B cell (primary cell): ENCODE data around the gene SEMA3F. TPM values are rescaled to one million over a fixed set of nuclear protein-coding genes. Genes with fewer than 3 reads are reported as not detected.

Source experiments
- ATAC-seq: fragments of 200-7000 bp; cut with Tn5 transposase; one replicate; pipeline ENCODE4 v1.10.0; 2021; ENCODE audit warnings: low read depth, mild to moderate bottlenecking, moderate number of reproducible peaks, moderate library complexity
- CTCF ChIA-PET: fragments of 350-600 bp; sonication (Branson Sonifier 250); formaldehyde crosslinking; loops from one replicate; lab custom pipeline; 2021; ENCODE audit warnings: antibody characterized with exemption, inconsistent platforms; lab: Charles Lee
- POLR2A ChIA-PET: fragments of 350-600 bp; sonication (Branson Sonifier 250); formaldehyde crosslinking; loops from one replicate; lab custom pipeline; 2021; ENCODE audit warnings: antibody characterized with exemption; lab: Charles Lee
- DNase-seq: peaks from one replicate; pipeline ENCODE4 v3.0.0; 2013
- H2AFZ ChIP-seq: 2 replicates; pipeline ENCODE4 v1.6.1; 2012; ENCODE audit warnings: mild to moderate bottlenecking, low read depth, low read length; ENCODE audit not compliant: insufficient read depth, poor library complexity, severe bottlenecking
- H3K27ac ChIP-seq, 2 donors: 1 replicate in 1 of 2; 2 replicates in 1 of 2; pipeline ENCODE4 v1.5.1; 2012 to 2013; ENCODE audit warnings: low read length in 2 of 2, mild to moderate bottlenecking in 2 of 2, moderate library complexity in 1 of 2
- H3K27me3 ChIP-seq, 4 experiments: fragments of 200-600 bp in 1 of 4; sonication (generic) in 1 of 4; replicated peaks in 1 of 4; 1 replicate in 2 of 4; 2 replicates in 2 of 4; pipeline versions ENCODE4 v1.6.1 to v1.7.0; 2013 to 2016; ENCODE audit warnings: low read length in 3 of 4, mild to moderate bottlenecking in 2 of 4, mixed read lengths in 1 of 4, moderate library complexity in 1 of 4; ENCODE audit not compliant: insufficient read depth in 4 of 4, control insufficient read depth in 3 of 4; ENCODE audit errors: control extremely low read depth in 1 of 4
- H3K36me3 ChIP-seq, 2 experiments: replicated peaks in 1 of 2; 1 replicate in 1 of 2; 2 replicates in 1 of 2; pipeline versions ENCODE4 v1.6.1 to v1.7.1; 2013; ENCODE audit warnings: low read length in 1 of 2; ENCODE audit not compliant: insufficient read depth in 2 of 2, control insufficient read depth in 1 of 2; ENCODE audit errors: control extremely low read depth in 1 of 2, extremely low read depth in 1 of 2
- H3K4me1 ChIP-seq, 2 donors: fragments of 200-600 bp in 1 of 2; sonication (generic) in 1 of 2; 1 replicate in 1 of 2; 2 replicates in 1 of 2; pipeline versions ENCODE4 v1.5.1 to v1.6.1; 2013 to 2017; ENCODE audit warnings: low read length in 2 of 2; ENCODE audit not compliant: control insufficient read depth in 2 of 2, insufficient read depth in 2 of 2
- H3K4me2 ChIP-seq: replicated peaks from 2 replicates; pipeline ENCODE3; 2012; ENCODE audit warnings: mild to moderate bottlenecking, low read depth, low read length; ENCODE audit not compliant: poor library complexity, severe bottlenecking
- H3K4me3 ChIP-seq, 5 experiments: fragments of 200-600 bp in 1 of 5; sonication (generic) in 1 of 5; 1 replicate in 3 of 5; 2 replicates in 2 of 5; pipeline versions ENCODE4 v1.5.1 to v1.7.0; 2011 to 2016; ENCODE audit warnings: low read length in 4 of 5, mild to moderate bottlenecking in 4 of 5, low read depth in 2 of 5, control low read depth in 1 of 5, moderate library complexity in 1 of 5; ENCODE audit not compliant: insufficient read depth in 1 of 5; ENCODE audit errors: control extremely low read depth in 1 of 5, extremely low read depth in 1 of 5
- H3K79me2 ChIP-seq: fragments of 200-600 bp; sonication (generic); one replicate; pipeline ENCODE4 v1.6.0; 2016; ENCODE audit warnings: low read length; ENCODE audit not compliant: control insufficient read depth, insufficient read depth
- H3K9ac ChIP-seq: fragments of 200-600 bp; sonication (generic); 2 replicates; pipeline ENCODE4 v1.6.1; 2017; ENCODE audit warnings: mild to moderate bottlenecking, low read length, moderate library complexity
- H3K9me3 ChIP-seq, 3 donors: one replicate each; pipeline versions ENCODE4 v1.6.1 to v1.7.1; 2013; ENCODE audit warnings: low read length in 2 of 3; ENCODE audit not compliant: control insufficient read depth in 2 of 3, insufficient read depth in 1 of 3; ENCODE audit errors: control extremely low read depth in 1 of 3
- H4K20me1 ChIP-seq: 2 replicates; pipeline ENCODE4 v1.6.0; 2012; ENCODE audit warnings: mild to moderate bottlenecking, low read length; ENCODE audit not compliant: insufficient read depth, control insufficient read depth, poor library complexity, severe bottlenecking
- H3K27ac Mint-ChIP-seq: one replicate; pipeline ENCODE4 v1.8.0; 2021; ENCODE audit warnings: mixed read lengths
- H3K27me3 Mint-ChIP-seq: one replicate; pipeline ENCODE4 v1.8.0; 2021; ENCODE audit warnings: mixed read lengths
- H3K4me1 Mint-ChIP-seq: one replicate; pipeline ENCODE4 v1.8.0; 2021; ENCODE audit warnings: mixed read lengths
- H3K4me3 Mint-ChIP-seq: one replicate; pipeline ENCODE4 v1.8.0; 2021; ENCODE audit warnings: mixed read lengths
- H3K9me3 Mint-ChIP-seq: one replicate; pipeline ENCODE4 v1.8.0; 2022; ENCODE audit warnings: mixed read lengths; ENCODE audit not compliant: insufficient read depth
- EZH2 ChIP-seq: IDR thresholded peaks from 2 replicates; pipeline ENCODE4 v1.6.1; 2012; ENCODE audit warnings: borderline replicate concordance, low read depth, mild to moderate bottlenecking, moderate library complexity, low read length; ENCODE audit not compliant: insufficient read depth, poor library complexity, severe bottlenecking
- WGBS: methylation state at CpG from one replicate; pipeline ENCODE4 v1.1.5; 2013; ENCODE audit warnings: missing lambda C conversion rate; ENCODE audit not compliant: insufficient coverage; 5-methylcytosine and 5-hydroxymethylcytosine counted together
- intact Hi-C: fragments of 100-400 bp; cut with micrococcal nuclease; formaldehyde crosslinking; loops from one replicate; pipeline ENCODE4 v1.10.0; 2022
- polyA plus RNA-seq: library from polyadenylated mRNA; depleted of rRNA; stranded (reverse); fragments of >200 nt; gene quantifications from 2 replicates; pipeline ENCODE4 v1.2.3, GENCODE V29; 2012
- total RNA-seq, 2 donors: library from RNA; stranded (reverse); fragments of 120-200 nt in 1 of 2; gene quantifications; 1 replicate in 1 of 2; 2 replicates in 1 of 2; pipeline versions ENCODE4 v1.2.3 to v1.2.4, GENCODE V29; 2013 to 2022
- TF ChIP-seq, protein P1 (sequence below): fragments of 200-600 bp; IDR thresholded peaks from one replicate; pipeline ENCODE4 v1.8.0; 2022; ENCODE audit warnings: antibody characterized with exemption, mild to moderate bottlenecking

Gene SEMA3F
- total and polyA plus RNA-seq, 2 donors (not counting 1 experiment from before 2014, with no cell fraction given), result 0.27 TPM; not detected in 1

DNA sequence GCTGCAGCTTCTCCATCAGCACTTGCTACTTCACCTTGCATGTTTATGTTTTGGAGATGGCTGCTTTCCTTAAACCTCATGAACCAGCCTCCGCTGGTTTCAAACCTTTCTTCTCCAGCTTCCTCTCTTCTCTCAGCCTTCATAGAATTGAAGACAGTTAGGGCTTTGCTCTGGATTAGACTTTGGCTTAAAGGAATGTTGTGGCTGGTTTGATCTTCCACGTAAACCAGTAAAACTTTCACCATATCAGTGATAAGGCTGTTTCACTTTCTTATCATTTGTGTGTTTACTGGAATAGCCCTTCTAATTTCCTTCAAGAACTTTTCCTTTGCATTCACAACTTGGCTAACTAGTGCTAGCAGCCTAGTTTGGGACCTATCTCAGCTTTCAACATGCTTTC lies 24.6 kb downstream of the SEMA3F start:
- Histone ChIP-seq H3K4me2 (no peak overlapping the region), H3K4me1 (no peaks in the 10 kb centered on the region), H3K4me3 (no peak overlapping the region), H3K9me3 (no peaks in the 10 kb centered on the region), H3K36me3 (no peaks in the 10 kb centered on the region), H3K9ac (no peak overlapping the region), H3K27ac (no peak overlapping the region), H3K79me2 (no peaks in the 10 kb centered on the region), H4K20me1 (no peaks in the 10 kb centered on the region), H2AFZ (no peak overlapping the region), H3K27me3 (no peaks in the 10 kb centered on the region)
- DNase-seq, result no peak
- ATAC-seq, result no peak
- no CpG with 5 or more reads among the region's 2 CpGs for WGBS
- intact Hi-C loops, result no loop called here
- H3K4me1 Mint-ChIP-seq, result no peaks in the 10 kb centered on the region
- no peak overlapping the region for H3K27ac Mint-ChIP-seq
- no peak overlapping the region for H3K4me3 Mint-ChIP-seq
- POLR2A ChIA-PET, result interaction anchor here (0.5 kb wide), 1 partner anchor 1691 kb away, joined by 10 read pairs; no protein-coding TSS in a partner anchor
- TF ChIP-seq EZH2, result no peak
- TF ChIP-seq, protein P1, sequence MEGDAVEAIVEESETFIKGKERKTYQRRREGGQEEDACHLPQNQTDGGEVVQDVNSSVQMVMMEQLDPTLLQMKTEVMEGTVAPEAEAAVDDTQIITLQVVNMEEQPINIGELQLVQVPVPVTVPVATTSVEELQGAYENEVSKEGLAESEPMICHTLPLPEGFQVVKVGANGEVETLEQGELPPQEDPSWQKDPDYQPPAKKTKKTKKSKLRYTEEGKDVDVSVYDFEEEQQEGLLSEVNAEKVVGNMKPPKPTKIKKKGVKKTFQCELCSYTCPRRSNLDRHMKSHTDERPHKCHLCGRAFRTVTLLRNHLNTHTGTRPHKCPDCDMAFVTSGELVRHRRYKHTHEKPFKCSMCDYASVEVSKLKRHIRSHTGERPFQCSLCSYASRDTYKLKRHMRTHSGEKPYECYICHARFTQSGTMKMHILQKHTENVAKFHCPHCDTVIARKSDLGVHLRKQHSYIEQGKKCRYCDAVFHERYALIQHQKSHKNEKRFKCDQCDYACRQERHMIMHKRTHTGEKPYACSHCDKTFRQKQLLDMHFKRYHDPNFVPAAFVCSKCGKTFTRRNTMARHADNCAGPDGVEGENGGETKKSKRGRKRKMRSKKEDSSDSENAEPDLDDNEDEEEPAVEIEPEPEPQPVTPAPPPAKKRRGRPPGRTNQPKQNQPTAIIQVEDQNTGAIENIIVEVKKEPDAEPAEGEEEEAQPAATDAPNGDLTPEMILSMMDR, result no peak
- CTCF ChIA-PET, result interaction anchor here (0.6 to 1.3 kb wide), 4 partner anchors 60 to 456 kb away, joined by 3 read pairs; partner anchors contain the start of gene GMPPB
- H3K27me3 Mint-ChIP-seq, result no peaks in the 10 kb centered on the region
- no peaks in the 10 kb centered on the region for H3K9me3 Mint-ChIP-seq

DNA sequence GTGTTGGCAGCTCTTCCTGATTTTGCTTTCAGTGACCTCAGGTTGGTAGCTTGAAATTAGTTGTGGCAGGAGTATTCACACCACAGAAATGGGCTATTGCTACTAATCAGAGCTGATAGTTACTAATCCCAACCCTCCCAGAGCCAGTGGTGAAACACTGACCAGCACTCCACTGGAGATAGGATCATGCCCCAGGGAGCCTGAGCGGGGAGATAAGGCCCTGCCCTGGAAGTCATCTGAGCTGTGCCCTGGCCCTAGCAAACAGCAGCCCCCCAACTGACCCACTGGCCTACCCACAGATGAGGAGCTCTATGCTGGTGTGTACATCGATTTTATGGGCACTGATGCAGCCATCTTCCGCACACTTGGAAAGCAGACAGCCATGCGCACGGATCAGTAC lies 26.9 kb downstream of the SEMA3F start:
- Mint-ChIP-seq H3K4me1 (no peaks in the 10 kb centered on the region), H3K27me3 (no peaks in the 10 kb centered on the region), H3K9me3 (no peaks in the 10 kb centered on the region), H3K4me3 (no peak overlapping the region), H3K27ac (no peak overlapping the region)
- CTCF ChIA-PET, result interaction anchor here (1.1 to 1.3 kb wide), 2 partner anchors 10 to 13 kb away, joined by 3 to 7 read pairs; no protein-coding TSS in a partner anchor
- Histone ChIP-seq H3K27ac (no peak overlapping the region), H3K4me1 (no peaks in the 10 kb centered on the region), H3K36me3 (no peaks in the 10 kb centered on the region), H3K79me2 (no peaks in the 10 kb centered on the region), H3K4me3 (no peak overlapping the region), H4K20me1 (no peaks in the 10 kb centered on the region), H3K4me2 (no peak overlapping the region), H3K9me3 (no peaks in the 10 kb centered on the region), H2AFZ (no peak overlapping the region), H3K27me3 (no peaks in the 10 kb centered on the region), H3K9ac (no peak overlapping the region)
- DNase-seq, result no peak
- TF ChIP-seq EZH2, result no peak
- TF ChIP-seq, protein P1, result no peak
- WGBS, result 98% methylated on average over 4 of the region's 5 CpGs
- intact Hi-C loops, result no loop called here
- no peak for ATAC-seq
- POLR2A ChIA-PET, result no interaction called here
